Activated naive CD4-positive, alpha-beta T cell treated with Interleukin-2 at 50 U/mL for 16 hours (primary cell): Measurements from ENCODE around the gene TPTE.
"Not testable (repeated sequence)": the region's sequence is repeated elsewhere in the genome, so short reads cannot be mapped to it uniquely, and the experiment has no call there.

Source experiments
- DNase-seq: peaks from one replicate; pipeline ENCODE4 v3.0.0-alpha.2; 2020

The TPTE gene

DNA sequence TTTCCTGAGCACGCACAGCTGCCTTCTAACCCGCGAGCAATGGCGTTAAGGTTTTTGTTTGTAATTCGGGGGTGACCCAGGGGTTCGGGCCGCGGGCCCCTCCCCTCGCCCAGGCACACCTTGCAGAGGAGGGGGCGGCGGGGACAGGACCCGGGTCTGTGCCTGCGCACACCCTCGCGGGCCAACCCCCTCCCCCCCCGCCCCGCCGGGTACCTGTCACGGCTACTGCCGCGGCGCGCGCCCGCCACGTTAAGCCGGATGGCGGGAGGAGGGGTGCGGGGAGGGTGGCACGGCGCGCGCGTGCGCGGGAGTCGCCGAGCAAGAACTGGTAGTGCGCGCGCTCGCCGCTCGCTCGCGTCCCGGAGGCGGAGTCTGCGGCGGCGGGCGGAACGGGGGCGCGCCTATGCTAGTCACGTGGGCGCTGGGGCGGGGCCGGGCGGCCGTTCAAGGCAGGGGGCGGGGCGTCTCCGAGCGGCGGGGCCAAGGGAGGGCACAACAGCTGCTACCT, at the start of gene TPTE:
Gene TPTE (plus strand): TSS at position 493 of the 508 bp plus-strand sequence. CDS start 17,141 bp downstream, outside the sequence.
- no peak for DNase-seq

DNA sequence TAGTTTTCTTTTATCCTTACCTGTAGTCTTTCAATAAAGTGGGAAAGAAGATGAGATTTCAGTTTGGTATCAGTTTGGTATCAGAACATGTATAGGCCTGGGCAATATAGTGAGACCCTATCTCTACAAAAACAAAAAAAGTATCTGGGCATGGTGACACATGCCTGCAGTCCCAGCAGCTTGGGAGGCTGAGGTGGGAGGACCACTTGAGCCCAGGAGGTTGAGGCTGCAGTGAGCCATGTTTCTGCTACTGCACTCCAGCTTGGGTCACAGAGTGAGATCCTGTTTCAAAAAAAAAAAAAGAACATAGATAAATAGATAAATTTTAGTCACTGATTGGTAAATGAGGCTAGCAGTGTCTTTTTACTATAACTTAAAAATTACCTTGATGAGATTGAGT, 49.4 kb upstream of the TPTE start:
- DNase-seq = not testable (repeated sequence)

DNA sequence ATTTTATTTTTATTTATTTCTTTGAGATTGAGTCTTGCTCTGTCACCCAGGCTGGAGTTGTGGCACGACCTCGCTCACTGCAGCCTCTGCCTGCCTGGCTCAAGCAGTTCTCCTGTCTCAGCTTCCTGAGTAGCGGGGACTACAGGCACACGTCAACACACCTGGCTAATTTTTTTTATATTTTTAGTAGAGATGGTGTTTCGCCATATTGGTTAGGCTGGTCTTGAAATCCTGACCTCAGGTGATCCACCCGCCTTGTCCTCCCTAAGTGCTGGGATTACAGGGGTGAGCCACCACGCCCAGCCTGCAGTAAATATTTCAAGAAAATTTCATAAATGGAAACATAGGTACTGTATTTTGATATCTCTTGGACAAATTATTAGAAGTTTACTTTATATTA, 43.6 kb upstream of the TPTE start:
- DNase-seq = not testable (repeated sequence)

DNA sequence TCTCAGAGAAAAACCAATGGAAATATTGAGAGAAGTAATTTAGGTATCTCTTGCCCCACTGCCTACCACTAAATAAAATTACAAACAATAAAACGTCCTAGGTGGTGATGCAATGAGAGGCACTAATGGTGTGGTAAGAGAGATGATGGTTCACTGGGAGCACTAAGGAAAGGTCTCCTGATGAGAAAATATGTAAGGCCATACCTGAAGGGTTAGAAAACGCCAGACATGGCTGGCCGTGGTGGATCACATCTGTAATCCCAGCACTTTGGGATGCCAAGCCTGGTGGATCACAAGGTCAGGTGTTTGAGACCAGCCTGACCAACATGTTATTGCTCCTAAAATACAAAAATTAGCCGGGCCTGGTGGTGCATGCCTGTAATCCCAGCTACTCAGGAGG, 41.5 kb upstream of the TPTE start:
- not testable (repeated sequence) for DNase-seq

DNA sequence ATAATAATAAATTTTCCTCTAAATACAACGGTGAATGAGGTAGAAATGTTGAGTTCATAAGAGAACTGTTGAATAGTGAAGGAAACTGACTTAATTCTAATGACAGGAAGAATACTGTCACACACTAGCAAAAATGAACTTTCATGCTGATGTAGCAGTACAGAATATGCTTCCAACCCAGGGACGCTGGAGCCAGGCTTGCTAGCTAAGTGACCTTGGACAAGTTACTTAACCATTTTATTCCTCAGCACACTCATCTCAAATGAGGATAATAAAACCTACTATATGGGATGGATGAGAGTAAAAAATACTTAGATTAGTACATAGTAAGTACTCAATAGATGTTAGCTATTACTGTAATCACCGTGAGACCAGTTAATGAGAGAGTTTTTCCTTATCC, 36.5 kb upstream of the TPTE start:
- not testable (repeated sequence) for DNase-seq

DNA sequence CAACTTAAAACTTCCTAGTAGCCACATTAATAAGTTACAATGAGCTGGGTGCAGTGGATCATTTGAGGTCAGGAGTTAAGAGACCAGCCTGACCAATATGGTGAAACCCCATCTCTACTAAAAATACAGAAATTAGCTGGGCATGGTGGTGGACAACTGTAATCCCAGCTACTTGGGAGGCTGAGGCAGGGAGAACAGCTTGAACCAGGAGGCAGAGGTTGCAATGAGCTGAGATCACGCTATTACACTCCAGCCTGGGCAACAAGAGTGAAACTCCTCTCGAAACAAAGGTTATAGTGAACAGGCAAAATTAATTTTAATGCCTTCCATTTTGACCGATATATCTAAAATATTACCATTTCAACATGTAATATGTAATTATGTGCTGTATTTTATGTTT, 30.9 kb upstream of the TPTE start:
- DNase-seq = not testable (repeated sequence)

DNA sequence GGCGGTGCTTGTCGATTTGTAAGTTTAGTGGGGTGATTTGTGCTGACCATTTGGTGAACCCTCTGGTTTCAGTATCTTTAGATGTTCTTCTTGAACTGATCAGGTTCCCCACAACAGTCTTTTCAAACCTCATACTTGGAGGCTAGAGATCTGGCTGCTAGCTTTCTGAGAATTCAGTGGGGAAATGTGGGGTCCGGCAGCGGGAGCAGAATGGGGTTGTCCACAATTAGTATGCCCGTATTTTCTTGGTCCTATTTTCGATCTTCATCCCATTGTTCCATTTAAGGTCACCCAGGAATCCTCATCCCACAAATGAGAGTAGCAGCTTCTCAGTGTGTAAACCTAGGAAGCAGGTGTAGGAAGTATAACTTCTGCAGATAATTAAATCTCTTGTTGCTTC, 10.3 kb upstream of the TPTE start:
- no peak for DNase-seq

DNA sequence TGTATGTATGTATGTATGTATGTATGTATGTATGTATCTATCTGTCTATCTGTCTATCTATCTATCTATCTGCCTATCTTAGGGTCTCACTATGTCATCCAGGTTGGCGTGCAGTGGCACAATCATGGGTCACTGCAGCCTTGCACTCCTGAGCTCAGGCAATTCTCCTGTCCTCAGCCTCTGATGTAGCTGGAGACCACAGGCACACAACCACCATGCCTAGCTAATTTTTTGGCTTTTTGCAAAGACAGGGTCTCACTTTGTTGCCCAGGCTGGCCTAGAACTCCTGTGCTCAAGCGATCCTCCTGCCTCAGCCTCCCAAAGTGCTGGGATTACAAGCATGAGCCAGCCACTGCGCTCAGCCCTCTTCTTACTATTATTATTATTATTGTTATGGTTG, 4.5 kb upstream of the TPTE start:
- not testable (repeated sequence) for DNase-seq

DNA sequence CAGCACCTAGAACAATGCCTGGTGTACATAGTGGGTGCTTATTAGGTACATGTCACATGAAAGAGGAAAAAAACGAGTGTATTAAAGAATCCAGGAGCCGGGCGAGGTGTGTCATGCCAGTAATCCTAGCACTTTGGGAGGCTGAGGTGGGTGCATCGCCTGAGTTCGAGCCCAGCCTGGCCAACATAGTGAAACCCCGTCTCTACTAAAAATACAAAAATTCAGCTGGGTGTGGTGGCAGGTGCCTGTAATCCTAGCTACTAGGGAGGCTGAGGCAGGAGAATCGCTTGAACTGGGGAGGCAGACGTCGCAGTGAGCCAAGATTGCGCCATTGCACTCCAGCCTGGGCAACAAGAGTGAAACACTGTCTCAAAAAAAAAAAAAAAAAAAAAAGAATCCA, 3.5 kb upstream of the TPTE start:
- not testable (repeated sequence) for DNase-seq

DNA sequence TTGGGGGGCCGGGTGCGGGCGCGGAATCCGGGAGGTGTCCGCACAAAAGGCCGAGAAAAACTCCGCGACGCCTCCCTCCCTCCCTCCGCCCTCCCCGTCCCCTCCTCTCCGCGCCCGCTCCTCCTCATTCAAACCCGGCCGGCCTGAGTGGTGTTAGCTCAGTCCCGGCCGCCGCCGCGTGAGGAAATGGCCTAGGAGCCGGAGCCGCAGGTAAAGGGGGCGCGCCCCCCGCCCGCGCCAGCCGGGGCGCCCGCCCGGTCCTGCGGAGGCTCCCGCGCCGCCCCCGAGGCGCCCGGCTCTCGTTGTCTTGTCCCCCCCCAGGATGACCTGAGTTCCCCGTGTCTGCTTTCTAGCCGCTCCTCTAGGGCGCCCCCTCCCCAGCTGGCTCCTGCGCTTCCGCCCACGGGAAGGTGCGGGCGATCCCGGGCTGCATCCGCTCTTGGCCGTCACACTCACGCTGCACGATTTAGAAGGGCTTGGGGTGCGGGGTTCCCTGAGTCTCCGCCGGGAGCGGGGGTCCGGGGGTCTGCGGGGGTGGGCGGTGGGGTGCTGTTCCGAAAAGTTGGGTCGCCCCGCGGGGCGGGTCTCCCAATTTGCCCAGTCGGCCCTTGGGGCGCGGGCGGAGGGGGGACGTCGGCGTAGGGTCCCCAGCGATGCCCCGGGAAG, 585 bp downstream of the TPTE start:
- DNase-seq = not testable (repeated sequence)

DNA sequence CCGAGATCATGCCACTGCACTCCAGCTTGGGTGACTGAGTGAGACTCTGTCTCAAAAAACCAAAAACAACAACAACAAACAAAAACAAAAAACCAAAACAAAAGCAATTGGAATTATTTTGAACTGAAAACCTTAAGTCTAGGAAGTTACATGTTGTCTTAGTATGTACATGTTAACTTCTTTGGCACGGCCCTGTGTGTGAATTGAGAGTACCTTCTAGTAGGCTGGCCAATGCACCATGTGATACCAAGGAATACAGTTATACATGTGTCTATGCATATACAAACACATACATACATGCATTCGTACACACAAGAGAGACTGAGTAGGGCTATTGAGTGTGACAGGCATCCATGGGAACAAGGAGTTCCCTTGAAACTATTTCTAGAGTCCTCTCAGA, 18.6 kb downstream of the TPTE start:
- no peak for DNase-seq

DNA sequence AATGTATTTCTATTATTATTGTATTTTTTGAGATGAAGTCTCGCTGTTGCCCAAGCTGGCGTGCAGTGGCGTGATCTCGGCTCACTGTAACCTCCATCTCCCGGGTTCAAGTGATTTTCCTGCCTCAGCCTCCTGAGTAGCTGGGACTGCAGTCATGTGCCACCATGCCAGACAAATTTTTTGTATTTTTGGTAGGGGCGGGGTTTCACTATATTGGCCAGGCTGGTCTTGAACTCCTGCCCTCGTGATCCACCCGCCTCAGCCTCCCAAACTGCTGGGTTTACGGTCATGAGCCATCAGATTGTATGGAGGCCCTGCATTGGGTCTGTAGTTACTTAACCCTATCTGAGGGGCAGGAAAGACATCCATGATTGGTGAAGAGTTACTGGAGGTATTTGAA, 23.0 kb downstream of the TPTE start:
- DNase-seq = not testable (repeated sequence)

DNA sequence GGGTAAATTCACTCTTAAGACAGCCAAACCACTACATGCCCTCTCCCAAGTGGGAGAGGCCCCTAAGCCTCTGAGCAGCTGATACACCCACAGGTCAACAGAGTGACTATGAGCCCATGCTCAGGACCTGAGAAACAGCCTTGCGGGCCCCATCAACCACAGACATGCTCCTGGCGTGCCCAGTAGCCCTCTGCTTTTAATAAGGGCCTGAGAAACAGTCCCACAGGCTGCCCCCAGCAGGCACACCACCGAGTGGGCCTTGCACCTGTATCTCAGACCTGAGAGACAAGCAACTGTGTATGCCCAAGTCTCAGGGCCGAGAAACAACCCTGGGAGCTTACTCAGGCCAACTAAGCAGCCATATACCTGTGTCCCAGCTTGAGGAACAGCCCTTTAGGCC, 26.5 kb downstream of the TPTE start:
- DNase-seq = not testable (repeated sequence)

DNA sequence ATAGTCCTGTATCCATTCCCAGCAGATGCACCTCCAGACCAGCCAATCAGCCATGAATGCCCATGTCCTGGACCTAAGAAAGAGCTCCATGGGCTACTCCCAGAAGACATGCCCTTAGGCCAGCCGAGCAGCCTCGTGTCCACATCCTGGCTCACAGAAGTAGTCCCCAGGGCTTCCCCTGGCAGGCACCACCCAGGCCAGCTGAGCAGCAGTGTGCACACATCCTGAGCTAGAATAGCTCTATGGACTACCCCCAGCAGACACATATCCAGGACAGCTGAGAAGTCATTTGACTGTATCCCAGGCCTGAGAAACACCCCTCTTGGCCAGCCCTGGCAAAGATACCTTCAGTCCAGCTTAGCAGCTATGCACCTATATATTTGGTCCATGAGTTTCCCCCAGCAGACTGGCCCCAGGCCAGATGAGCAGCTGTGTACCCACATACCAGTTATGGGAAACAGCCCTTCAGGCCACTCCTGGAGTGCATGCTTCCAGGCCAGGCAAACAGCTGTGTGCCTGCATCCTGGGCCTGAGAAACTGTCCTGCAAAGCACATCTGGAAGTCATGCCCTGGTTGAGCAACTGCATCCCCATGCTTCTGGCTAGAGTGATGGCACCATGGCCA, 27.1 kb downstream of the TPTE start:
- DNase-seq = not testable (repeated sequence)

DNA sequence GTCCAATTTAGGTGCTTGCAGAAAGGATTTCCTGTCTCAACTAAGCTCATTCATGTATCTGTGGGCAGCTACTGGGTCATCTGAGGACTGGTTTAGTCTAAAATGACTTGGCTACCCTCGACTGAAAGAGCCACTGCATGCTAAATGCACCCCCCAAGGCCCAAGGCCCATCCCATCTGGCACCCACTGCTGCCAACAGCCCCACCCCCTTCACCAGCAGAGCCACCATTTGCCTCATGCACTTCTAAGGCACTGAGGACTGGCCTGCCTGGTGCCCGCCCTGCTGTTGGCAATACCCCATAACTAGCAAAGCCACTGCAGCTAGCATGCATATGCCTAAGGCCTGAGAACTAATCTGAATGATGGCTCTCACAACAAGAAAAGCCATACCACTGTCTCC, 49.4 kb downstream of the TPTE start:
- DNase-seq = not testable (repeated sequence)

DNA sequence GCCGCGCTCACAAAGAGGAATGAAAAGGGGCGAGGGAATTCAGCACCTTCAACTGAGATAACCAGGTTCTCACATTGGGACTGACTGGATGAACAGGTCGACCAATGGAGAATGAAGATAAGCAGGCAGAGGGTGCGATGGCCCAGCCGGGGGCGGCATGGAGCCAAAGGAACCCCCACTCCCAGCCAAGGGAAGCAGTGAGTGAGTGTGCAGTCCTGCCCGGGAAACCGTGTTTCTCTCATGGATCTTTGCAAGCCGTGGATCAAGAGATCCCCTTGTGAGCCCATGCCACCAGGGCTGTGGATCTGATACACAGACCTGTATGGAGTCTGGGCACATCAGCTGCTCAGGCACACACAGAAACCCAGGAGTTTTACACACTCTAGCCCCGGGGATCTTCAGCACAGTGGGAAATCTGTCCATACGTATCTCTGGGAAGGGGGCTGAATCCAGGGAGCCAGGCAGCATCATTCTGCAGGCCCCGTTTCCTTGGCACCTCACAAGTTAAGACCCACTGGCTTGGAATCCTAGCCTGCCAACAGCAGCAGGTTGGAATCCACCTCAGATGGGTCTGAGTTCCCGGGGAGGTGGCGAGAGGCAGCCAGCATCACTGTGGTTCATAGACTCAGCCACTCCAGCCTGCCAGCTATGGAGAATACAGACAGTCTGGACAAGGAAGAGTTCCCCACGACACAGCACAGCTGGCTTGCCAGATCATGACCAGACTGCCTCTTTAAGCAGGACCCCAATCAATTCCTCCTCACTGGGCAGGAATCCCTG, 53.3 kb downstream of the TPTE start:
- not testable (repeated sequence) for DNase-seq

DNA sequence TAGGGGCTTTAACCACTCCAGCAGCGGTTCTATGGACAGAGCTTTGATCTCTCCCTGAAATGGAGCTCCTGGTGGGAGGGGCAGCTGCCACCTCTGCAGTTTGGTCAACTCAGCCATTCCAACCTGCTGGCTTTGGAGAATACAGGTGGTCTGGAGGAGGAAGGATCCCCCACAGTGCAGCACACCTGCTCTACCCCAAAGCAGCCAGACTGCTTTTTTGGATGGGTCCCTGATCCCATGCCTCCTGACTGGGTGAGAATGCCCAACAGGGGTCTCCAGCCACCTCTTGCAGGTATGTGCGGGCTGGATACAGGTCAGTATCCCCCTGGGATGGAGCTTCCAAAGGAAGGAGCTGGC, 53.9 kb downstream of the TPTE start:
- no peak for DNase-seq

DNA sequence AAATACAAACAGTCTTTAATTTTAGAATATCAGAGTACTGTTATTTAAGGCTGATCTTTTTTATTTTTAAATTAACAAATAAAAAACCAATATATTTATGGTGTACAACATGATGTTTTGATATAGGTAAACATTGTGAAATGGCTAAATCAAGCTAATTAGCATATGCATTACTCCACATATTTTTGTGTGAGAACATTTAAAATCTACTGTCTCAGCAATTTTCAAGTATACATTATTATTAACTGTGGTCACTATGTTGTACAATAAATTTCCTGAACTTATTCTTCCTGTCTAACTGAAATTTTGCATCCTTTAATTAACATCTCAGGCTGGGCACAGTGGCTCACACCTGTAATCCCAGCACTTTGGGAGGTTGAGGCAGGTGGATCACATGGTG, 57.5 kb downstream of the TPTE start:
- not testable (repeated sequence) for DNase-seq

DNA sequence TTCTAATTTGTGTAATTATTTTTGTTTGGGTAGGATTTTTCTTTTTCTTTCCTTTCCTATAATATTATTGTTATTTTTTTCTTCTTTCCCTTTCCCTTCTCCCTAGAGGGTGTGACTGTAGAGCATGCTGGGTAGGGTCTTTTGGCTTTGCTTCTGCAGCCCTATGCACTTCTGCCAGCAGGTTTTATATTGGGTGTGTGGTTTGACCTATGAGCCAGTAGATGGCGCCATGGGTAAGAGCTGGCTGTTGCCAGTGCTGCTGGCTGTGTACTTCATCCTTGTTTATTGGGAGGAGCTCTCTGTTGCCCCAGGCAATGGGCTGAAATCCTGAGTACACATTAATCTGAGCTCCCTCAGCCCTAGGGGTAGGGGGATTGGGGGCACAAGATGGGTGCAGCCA, 67.7 kb downstream of the TPTE start:
- DNase-seq = not testable (repeated sequence)

DNA sequence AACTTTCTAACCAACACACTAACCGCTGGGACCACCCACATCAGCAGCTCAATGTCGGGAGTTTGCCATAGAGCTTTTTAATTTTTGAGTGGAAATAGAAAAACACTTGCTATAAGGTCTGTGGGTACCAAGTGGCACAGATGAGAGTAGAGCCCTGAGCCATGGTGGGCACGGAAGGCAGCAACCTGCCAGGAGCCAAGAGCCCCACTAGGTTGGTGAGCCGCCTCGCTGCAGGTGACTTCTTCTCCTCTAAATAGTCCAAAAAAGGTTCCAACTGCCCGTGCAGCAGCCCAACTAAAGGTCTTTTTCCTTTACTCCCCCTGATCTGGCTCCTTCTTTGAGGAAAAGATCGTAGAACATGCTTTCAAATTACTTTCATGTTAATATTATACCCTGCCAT, 85.7 kb downstream of the TPTE start:
- not testable (repeated sequence) for DNase-seq

DNA sequence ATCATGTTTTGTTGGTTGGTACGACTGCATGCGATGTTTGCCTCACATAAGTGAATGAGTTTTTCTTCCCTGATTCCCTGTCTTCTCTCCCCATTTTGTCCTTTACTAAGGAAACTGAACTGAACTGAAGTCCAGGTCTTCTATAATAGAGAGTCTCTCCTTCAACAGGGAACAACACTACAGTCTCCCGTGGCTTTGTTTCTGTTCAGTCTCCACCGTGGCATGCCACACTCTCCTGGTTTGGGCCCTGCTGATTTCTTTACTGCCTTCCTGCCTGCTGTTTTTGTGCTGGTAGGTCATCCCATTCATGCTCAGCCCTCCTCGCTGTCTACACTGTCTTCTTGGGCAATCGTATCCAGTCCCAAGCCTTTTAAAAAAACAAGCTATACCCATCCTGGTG, 92.9 kb downstream of the TPTE start:
- DNase-seq = not testable (repeated sequence)

DNA sequence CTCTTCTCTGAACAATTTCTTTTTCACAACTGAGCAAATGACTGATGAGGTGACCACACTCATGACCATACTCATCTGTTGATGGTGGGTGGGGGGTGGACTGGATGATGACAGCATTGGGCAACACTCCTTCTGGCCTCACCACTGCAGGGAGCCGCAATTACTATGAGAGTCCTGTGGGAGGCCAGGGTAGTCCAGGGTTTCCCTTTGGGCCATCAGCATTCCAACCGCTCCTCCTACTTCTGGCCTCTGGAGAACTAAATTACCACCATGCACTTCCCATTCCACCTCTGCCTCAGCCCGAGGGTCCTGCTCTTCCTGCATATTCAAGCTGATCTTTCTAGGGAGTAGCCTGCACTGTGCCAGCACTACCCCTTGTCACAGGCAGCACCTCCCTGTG, 94.7 kb downstream of the TPTE start:
- DNase-seq = not testable (repeated sequence)

DNA sequence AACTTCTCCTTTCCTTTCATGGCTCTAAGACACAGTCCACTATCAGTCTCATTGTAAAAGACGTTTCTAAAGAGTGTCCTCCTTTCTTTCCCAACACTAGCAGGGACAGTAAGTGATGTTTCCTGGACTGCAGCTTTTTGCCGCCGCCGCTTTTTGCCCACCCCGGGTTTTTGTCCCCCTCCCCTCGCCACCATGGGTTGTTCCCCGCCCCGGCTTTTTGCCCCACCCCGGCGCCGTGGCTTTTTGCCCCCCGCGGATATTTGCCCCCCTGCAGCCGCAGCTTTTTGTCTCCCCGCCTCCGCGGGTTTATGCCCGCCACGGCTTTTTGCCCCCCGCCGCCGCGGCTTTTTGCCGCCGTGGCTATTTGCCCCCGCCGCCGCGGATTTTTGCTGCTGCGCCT, 95.2 kb downstream of the TPTE start:
- DNase-seq = no peak
